ENCODE measurements around the gene PGBD2.
A peak's percentile ranks its signal among the peaks of the same experiment; 100 is the strongest.

PGBD2 gene

DNA sequence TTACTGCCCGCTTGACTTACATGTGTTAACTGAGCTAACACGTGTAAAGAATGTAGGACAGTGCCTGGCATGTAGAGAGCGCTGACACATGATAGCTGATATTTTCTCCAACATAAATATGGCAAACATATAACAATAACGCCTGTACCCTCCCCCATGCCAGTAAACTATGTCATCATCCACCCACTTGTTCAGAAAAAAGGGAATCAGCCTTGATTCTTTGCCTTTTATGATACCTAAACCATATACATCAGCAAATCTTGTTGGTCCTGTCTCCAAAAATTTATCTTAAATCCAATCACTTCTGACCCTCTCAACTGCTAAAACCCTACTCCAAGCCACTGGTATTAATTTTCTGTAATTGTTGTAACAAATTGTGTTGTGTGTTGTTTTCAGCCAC, 46.0 kb upstream of the PGBD2 start:
- Histone ChIP-seq H3K4me3 (ENCODE audit: low read depth, low read length) (no peak overlapping the region), H3K9me3 (no peaks in the 10 kb centered on the region), H3K27me3 (no peaks in the 10 kb centered on the region), H3K36me3 (peaks cover 5% of the 10 kb centered on the region), H3K4me1 (no peaks in the 10 kb centered on the region)
- DNase-seq, result no peak
- TF ChIP-seq, protein P1, sequence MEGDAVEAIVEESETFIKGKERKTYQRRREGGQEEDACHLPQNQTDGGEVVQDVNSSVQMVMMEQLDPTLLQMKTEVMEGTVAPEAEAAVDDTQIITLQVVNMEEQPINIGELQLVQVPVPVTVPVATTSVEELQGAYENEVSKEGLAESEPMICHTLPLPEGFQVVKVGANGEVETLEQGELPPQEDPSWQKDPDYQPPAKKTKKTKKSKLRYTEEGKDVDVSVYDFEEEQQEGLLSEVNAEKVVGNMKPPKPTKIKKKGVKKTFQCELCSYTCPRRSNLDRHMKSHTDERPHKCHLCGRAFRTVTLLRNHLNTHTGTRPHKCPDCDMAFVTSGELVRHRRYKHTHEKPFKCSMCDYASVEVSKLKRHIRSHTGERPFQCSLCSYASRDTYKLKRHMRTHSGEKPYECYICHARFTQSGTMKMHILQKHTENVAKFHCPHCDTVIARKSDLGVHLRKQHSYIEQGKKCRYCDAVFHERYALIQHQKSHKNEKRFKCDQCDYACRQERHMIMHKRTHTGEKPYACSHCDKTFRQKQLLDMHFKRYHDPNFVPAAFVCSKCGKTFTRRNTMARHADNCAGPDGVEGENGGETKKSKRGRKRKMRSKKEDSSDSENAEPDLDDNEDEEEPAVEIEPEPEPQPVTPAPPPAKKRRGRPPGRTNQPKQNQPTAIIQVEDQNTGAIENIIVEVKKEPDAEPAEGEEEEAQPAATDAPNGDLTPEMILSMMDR (IDR thresholded peaks at IDR 0.05; ENCODE audit: low read depth, low read length), result no peak

DNA sequence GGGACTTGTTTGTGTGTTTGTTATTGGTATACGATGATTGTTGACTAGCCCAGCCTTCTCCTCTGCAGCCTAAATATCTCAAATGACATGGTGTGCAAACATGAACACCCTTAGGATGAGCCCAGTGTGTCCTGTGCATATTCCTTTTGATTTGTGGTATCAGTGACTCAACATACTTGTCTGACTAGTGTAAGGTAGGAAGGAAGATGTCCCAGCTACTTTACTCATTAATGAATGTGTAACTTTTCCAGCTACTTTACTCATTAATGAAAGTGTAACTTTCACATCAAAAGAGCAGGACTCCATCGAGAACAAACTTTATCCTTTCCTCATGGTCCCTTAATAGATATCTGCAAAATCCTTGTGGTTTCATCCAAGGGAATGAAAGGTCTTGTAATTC, 44.4 kb upstream of the PGBD2 start:
- Histone ChIP-seq H3K4me3 (ENCODE audit: low read depth, low read length) (no peak overlapping the region), H3K27me3 (no peaks in the 10 kb centered on the region), H3K36me3 (no peaks in the 10 kb centered on the region), H3K9me3 (no peaks in the 10 kb centered on the region), H3K4me1 (no peaks in the 10 kb centered on the region)
- TF ChIP-seq, protein P1 (IDR thresholded peaks at IDR 0.05; ENCODE audit: low read depth, low read length), result no peak
- DNase-seq, result no peak

DNA sequence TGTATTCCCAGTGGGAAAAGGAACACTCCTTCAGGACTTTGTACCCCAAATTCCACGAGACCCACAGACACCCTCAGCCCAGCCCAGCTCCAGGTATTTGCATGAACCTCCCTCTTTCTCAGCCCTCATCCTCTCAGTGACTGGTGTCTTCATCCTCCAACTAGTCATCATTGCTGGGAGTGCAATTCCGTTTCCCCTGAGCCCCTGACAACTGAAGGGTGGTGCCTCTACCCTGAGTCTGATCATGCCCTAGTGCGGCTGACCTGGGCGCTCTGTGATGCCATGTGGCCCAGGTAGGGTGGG, 43.4 kb upstream of the PGBD2 start:
- H3K27me3 ChIP-seq, result no peaks in the 10 kb centered on the region
- DNase-seq, result no peak
- TF ChIP-seq, protein P1 (IDR thresholded peaks at IDR 0.05; ENCODE audit: low read depth, low read length), result no peak
- H3K4me3 ChIP-seq (ENCODE audit: low read depth, low read length), result peak overlapping the region; percentile 72
- H3K36me3 ChIP-seq, result no peaks in the 10 kb centered on the region
- H3K4me1 ChIP-seq, result no peaks in the 10 kb centered on the region
- H3K9me3 ChIP-seq, result no peaks in the 10 kb centered on the region

DNA sequence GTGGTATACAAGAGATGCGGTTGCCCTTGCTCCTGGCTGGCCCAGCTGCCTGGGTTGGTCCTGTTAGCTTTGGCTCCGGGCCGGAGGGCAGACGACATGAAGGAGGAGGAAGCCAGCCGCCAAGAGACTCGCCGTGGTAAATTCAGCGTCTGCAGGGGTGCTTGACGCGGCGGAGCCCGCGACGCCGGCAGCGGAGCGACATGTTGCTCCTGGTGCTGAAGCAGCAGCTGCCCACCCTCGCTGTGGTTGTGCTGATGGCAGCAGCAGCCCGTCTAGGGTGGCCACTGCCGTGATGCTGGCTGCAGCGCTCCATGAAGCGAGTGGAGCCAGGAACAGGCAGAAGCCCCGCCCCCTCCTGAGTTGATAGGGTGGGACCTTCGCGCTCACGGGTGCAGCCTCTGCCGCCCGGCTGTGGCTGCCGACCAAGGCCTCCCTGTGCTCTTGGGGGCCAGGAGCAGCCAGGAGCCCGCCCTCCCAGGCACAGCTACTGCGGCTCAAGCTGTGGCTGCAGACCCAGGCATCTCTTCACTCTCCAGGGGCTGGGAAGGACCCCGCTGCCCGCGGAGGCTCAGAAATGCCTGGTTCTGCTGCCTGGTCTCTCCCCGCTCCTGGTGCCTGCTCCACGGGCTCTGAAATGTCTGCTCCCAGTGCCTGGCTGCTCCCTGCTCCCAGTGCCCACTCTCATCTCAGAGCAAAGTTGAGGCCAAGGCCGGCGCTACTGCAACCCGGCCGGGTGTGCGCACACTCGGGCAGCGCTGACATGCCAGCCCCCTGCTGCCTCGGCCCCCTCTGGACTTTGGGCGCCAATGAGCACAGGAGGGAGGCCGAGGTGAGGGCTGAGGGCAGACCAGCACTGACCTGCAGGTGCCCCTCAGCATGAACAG, 42.8 kb upstream of the PGBD2 start:
- H3K36me3 ChIP-seq, result no peaks in the 10 kb centered on the region
- TF ChIP-seq, protein P1 (IDR thresholded peaks at IDR 0.05; ENCODE audit: low read depth, low read length), result no peak
- DNase-seq, result peak; percentile 95
- H3K27me3 ChIP-seq, result no peaks in the 10 kb centered on the region
- peak overlapping the region; percentile 72 for H3K4me3 ChIP-seq (ENCODE audit: low read depth, low read length)
- H3K9me3 ChIP-seq, result no peaks in the 10 kb centered on the region
- no peaks in the 10 kb centered on the region for H3K4me1 ChIP-seq

DNA sequence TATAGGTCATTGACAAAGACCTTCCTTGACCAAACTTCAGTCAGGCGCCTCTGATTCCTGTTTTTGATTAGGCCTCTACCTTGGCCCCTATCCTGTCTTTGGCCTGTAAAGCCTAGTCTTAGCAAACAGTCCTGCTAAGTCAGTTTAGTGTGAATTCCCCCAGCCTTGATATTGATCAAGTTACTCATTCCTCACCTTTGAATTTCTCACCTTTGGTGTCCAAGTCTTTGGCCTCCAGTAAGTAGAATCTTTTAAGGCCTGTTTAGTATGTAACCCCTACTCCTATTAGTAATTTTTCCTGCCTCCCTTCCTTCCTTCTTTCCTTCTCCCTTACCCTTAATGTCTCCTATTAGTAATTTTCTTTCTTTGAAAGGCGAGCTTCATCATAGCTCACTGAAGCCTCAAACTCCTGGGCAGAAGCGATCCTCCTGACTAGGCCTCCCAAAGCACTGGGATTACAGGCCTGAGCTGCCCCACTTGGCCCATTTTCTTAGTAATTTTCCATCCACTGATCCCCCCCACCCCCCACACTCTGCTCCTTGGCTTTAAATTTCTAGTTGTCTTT, 34.1 kb upstream of the PGBD2 start:
- no peaks in the 10 kb centered on the region for H3K36me3 ChIP-seq
- no peaks in the 10 kb centered on the region for H3K27me3 ChIP-seq
- no peak for DNase-seq
- H3K4me1 ChIP-seq, result no peaks in the 10 kb centered on the region
- TF ChIP-seq, protein P1 (IDR thresholded peaks at IDR 0.05; ENCODE audit: low read depth, low read length), result no peak
- peak overlapping the region; percentile 96; the same call in 1 of the 2 replicates for H3K4me3 ChIP-seq (ENCODE audit: low read depth, low read length)
- H3K9me3 ChIP-seq, result no peaks in the 10 kb centered on the region

DNA sequence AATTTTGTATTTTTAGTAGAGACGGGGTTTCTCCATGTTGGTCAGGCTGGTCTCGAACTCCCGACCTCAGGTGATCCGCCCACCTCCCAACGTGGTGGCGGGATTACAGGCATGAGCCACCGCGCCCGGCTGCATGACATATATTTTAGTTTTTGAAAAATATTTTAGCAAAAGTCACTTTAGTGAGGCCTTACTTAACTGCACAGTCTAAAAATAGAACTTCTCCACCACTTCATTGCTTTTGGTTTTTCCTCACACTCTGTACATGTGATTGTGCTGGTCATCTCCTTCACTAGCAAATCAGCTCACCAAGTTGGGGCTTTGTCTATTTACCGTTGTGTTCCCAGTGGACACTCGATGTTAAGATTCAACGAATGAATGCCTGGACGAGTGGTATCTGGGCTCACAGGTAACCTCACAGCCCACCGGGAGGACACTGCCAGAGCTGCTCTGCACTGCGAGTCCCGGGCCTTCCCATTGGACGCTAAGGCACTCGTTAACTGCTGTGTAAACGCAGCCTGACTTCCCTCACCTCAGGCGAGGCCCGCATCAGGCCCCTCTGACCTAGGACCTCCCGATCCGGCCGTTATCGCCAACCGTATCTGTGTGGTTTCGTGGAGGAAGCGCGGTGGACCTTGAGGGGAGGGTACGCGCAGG, 33.2 kb upstream of the PGBD2 start:
- H3K4me3 ChIP-seq (ENCODE audit: low read depth, low read length), result peak overlapping the region; percentile 96
- H3K36me3 ChIP-seq, result no peaks in the 10 kb centered on the region
- no peaks in the 10 kb centered on the region for H3K27me3 ChIP-seq
- TF ChIP-seq, protein P1 (IDR thresholded peaks at IDR 0.05; ENCODE audit: low read depth, low read length), result no peak
- DNase-seq, result peak; percentile 75
- H3K9me3 ChIP-seq, result no peaks in the 10 kb centered on the region
- no peaks in the 10 kb centered on the region for H3K4me1 ChIP-seq

All from BE2C (cell line).